ENCODE data around the gene KCNE4. TPM values are rescaled to one million over a fixed set of nuclear protein-coding genes. Genes with fewer than 3 reads are reported as not detected.
A peak's percentile ranks its signal among the peaks of the same experiment; 100 is the strongest.

KCNE4 gene
- total RNA-seq, 1 experiment from 2014 or later, result 2.8 TPM

DNA sequence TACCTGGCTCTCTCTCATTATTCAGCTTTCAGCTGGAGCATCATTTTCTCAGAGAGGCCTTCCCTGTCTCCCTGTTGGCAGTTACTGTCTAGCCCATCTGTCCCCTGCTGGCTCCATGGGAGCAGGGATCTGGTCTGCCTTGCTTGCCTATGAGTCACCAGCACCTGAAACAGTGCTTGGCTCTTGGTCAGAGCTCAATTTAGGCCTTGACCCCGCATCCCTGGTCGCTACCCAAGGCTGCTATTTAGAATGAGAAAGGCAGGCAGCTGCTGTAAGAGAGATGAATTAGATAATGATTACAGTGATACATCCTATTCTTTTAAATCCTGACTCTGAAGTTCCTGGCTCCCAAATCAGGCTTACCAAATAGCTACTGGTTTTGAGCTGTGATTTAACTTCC lies 32.9 kb downstream of the KCNE4 start:
- no peak for DNase-seq (ENCODE audit: low spot score)

DNA sequence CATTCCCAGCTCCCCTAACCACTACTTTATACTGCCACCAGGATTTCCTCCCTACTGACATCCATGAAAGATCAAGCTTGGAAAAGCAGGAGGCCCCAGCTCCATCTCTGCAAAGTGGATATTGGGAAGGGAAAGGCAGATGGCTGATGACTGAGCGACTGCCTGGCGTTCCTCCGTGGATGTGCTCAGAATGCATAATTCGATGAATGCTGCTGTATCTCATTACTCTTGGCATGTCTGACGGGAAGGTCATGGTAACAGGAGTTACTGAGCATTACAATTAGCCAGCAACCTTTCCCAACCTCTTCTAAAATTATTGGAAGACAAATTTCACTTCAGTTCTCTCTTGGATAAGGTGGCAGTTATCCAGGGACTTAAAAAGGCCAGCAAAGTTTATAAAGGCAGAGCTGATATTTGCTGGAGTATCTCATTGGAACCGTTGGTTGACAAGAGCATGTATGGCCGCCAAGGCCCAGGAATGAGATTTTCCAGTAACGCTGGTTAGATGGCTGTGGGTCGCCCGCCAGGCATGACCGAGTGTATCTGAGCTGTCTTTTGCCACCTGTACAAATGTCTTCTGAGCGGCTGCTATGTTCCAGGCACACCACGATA lies 34.5 kb downstream of the KCNE4 start:
- no peak for DNase-seq (ENCODE audit: low spot score)

DNA sequence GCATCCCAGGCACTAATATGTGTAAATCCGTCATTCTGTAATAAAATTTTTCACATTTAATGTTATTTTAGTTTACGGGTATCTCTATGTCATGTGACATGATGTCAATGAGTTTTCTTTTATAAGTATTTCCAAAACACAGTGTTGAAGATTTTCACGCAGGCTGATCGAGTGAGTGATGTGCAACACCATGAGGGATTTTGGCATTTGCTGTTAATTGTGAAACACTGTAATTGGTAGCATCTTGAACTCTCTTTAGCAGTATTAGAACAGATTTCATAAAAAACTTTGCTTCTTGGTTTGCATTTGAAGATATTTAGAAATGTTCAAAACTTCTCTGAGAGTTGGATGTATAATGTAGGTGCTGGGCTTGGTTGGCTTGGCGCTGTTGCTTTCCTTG lies 35.5 kb downstream of the KCNE4 start:
- no peak for DNase-seq (ENCODE audit: low spot score)

DNA sequence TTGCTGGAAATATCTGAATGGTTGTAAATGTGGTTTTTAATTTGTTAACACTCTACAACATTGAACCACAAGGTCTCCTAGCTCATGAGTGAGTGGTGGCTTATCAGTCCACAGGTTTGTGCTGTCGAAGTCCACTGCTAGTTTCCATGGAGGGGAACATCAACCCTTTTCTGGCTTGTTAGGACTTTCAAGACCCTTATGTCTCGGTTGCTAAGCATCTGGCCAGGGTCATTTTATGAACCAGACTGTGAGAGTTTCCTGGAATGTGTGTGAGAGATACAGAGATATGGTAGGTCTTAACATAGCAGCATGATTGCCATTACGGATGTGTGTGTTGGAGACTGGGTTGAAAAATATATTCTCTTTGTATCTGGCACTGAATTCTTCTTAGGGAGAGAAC lies 36.9 kb downstream of the KCNE4 start:
- DNase-seq (ENCODE audit: low spot score), result no peak

DNA sequence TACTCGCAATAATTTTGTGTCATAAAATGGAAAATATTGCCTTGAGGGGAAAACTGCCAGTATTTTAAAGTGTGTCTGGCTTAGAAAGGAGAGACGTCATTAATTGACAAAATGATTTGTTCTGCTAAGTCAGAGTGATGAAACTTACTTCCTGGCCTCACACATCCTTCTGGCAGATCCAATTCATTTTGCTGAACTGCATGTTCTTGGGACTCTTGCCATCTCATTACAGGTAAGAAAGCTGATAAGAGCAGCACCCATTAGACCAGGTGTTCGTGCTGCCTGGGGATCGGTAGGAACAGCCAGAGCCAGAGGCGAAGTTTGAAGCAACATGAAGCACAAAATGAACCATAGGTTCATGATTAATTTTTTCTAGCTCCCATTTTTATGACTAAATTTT lies 38.0 kb downstream of the KCNE4 start:
- no peak for DNase-seq (ENCODE audit: low spot score)

DNA sequence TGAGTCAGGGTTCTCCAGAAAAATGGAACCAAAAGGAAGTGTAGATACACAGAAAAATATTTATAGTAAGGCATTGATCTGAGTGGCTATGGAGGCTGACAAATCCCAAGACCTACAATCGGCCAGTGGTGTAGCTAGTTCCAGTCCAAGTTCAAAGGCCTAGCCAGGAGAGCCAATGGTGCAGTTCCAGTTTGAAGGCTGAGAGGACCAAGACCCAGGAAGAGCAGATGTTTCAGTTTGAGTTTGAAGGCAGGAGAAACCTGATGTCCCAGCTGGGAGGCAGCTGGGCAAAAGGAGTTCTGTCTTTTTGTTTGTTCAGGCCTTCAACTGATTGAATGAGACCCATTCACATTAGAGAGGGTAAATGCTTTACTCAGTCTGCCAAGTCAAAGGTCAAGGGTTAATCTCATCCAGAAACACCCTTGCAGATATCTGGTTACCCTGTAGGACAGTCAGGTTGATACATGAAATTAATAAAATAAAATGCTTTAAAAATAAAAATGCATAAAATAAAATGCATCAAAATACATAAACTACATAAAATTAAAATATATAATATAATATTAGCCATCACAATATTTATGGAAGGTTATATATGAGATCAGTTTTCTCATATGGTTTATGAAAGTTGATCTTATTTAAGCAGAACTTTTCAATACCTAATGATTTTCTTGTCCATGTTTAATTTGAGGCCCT lies 38.7 kb downstream of the KCNE4 start:
- no peak for DNase-seq (ENCODE audit: low spot score)

DNA sequence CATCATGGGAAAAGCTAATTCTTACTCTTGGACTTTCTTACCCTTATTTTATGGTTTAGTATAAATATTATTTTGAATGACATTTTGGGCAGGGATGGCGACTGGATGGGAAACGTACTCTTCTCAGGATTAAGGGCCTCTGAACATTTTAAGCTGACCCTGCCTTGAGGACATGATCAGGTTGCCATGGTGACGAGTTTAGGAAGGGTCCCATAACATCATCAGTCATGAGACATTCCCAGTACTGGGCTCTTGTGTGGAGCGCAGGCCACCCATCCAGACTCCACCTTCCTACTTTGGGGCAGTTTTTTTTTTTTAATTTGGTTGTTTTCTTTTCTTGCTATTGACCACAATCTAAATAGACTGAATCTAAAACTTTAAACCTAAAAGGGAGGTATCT lies 40.7 kb downstream of the KCNE4 start:
- no peak for DNase-seq (ENCODE audit: low spot score)

DNA sequence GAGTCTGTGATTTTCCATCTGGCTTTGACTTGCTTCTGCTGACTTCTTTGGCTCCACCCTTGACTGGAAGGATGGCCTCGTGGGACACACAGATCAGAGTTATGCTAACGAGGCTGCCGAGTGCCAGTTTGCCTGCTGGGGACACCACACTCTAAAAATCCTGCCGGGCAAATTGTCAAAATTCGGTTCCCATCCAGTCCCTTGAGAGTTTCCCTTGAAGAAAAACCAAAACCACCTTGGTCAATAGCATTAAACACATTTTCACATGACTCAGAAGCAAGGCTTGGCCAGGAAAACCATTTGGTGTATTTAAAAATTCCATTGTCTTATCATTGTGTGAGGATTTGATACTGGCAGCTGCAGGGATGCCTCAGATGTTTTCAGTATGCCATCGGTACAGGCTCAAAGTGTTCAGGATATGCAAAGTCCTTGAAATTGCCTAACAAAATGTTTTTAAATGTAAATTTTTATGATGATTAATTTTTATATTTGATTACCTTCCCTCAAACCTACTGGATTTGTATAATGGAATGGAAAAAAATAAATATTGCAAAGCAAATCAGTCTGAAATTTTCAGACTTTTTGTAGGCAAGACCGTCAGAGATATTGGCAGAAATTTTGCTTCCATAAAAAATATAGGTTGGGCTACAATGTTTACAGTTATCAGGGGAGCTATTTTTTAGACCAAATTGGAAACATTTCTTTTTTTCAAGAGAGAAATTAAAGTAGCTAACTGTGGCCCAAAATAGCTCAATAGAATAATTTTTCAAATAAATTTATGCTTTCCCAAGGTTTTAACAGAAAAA lies 41.6 kb downstream of the KCNE4 start:
- DNase-seq (ENCODE audit: low spot score), result peak; percentile 88

DNA sequence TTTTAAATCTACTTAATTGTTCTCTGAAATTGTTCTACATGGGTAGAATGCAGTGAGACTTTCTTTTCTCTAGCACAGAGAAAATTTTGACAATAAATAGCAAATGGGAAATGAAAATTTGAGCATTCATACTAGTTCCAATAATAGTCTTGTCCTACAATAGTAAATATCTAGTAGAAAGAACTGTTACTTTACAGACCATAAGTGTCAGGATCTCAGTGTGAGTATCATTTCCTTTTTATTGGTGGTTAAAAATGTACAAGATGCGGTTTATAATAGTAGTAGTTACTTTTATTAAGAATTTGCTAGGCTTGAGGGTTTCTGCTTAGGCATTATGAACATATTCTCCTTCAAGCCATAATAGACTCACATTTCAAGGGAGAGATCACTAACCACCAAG lies 43.2 kb downstream of the KCNE4 start:
- DNase-seq (ENCODE audit: low spot score), result no peak

DNA sequence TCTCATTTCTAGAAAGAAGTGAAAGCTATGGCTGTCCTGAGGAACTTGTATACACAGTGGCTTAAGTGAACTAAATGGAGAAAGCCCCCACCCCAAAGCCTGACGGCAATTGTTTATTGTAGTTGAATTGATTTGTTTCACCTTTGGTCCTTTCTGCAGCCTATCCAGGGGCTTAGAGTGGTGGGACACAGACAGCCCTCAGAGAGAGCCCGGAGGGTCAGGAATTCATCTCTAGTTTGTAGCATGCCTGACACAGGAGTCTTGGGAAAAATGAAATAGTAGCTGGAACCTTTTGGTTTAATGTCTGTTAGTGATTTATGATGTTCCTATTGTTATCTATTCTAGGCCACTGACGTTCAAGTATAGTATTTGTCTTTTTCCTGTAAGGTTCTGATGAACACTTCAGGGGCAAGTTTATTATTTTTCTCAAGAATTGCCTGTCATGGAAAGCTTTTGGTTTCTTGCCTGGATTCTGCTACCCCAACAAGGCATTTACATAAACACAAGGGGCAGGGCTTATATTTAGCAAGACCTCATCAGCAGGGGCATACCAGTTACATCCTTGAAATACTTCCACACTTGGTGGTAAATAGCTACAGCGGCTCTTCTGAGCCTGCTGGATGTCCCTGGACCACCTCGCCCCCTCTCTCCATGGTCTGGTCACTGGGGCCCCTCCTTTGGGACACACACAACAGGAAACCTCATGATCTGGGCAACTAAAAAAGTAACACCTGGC lies 44.4 kb downstream of the KCNE4 start:
- DNase-seq (ENCODE audit: low spot score), result no peak

DNA sequence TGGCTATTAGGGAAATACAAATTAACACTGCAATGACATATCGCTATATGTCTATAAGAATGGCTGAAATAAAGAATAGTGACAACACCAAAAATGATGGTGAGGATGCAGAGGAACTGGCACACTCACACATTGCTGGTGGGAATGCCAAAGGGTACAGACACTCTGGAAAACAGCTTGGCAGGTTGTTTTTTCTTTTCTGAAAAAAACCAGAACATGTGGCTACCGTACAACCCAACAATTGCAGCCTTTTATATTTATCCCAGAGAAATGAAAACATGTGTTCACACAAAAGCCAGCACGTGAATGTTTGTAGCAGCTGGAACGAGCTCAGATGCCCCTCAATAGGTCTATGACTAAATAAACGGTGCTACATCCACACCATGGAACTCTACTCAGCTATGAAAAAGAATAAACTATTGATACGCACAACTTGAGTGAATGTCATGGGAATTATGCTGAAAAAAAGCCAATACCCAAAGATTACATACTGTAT lies 45.9 kb downstream of the KCNE4 start:
- no peak for DNase-seq (ENCODE audit: low spot score)

DNA sequence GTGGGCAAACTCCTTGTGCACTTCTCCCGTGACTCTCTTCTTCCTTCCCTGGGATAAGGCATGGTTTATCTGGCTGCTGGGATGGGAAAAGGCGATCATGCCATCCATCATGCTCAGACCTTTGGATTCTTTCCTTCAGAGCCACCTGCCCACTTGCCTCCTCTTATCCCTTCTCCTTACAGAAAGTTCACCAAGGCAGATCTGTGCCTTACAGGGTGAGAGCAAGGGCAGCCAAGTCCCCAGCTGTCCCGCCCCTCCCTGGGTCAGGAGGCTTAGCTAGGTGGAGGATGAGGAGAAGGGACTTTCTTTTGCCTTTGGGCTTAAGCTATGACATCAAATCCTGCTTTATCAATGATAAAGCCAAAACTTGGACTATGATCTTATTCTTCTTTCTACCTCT lies 47.6 kb downstream of the KCNE4 start:
- no peak for DNase-seq (ENCODE audit: low spot score)

DNA sequence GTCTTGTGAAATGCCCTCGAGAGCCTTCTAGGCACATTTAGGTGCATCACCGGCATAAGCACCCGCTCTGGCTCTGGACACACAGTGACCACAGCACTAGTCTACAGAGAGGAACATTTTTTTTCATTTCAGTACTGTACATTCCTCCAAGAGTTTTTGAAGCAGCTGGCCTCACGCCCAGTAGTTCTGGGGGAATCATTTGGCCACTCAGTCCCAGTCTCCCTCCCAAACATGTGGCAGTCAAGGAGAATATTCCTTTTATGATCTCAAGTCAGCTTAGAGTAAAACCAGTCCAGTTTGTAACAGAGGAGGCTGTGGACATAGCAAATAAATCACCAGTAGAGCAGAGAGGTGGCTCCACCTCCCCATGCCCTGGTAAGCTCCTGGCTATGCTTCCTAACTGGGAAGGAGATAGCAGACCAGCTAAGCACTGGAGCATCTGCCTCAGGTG lies 48.1 kb downstream of the KCNE4 start:
- no peak for DNase-seq (ENCODE audit: low spot score)

DNA sequence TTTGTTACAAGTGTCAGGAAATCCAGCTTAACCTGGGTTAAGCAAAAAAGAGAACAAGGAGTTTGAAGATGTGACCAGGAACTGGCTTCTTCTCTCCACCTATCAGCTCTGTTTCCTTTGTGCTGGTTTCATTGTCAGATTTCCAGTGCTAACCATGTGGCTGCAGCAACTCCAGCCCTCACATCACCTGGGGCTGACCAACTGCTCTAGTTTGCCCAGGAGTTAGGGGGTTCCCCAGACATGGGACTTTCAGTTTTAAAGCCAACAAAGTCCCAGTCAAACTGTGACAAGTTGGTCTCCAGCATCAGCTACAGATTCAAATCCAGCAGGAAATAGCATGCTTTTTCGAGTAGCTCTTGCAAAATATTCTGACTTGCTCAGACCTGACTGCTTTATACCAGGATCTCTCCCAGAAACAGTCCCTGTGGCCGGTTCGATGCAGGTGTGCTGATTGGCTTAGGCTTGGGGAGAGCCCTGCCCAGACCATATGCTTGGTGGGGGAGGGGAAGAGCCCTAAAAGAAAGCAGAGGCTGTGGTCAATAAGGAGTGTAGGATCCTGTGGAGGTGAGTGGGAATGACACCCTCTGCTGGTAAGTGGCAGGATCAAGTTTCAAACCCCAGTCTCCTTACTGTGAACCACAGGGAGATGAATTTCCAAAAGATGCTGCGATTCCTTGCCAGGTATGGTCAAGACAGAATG lies 49.5 kb downstream of the KCNE4 start:
- peak; percentile 69 for DNase-seq (ENCODE audit: low spot score)

DNA sequence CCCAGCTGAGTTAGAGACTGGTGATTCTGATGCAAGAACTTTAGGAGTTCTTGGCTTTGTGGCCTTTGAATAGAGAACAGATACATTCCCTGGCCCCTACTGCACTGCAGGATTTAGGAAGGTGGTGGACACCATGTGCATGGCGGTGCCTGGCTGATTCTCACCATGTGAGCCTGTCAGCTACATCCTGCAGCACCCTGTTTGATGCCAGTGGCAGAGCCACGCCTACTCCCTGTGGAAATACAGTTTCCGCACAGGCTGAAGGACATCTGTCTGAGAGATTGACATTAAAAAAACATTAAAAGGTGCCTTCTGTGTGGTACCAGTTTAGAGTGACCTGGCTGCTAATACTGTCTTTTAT lies 50.0 kb downstream of the KCNE4 start:
- DNase-seq (ENCODE audit: low spot score), result no peak

DNA sequence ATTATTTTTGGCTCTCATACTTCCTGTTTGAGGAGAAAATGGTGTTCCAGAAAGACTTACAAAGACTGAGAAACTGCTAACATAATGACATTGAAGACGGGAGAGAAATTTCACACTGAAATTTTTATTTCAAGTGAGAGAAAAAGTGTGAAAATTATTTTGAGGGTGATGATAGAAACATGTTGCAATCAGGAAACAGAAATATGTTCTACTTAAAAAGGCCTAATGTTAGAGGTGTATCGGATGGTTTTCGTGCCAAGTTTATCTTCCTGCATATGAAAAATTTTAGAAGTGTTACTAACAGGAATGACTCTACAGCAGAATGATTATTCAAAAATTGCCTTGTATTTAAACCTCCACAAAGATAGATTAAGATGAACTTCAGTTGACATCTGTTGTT lies 50.5 kb downstream of the KCNE4 start:
- DNase-seq (ENCODE audit: low spot score), result no peak

DNA sequence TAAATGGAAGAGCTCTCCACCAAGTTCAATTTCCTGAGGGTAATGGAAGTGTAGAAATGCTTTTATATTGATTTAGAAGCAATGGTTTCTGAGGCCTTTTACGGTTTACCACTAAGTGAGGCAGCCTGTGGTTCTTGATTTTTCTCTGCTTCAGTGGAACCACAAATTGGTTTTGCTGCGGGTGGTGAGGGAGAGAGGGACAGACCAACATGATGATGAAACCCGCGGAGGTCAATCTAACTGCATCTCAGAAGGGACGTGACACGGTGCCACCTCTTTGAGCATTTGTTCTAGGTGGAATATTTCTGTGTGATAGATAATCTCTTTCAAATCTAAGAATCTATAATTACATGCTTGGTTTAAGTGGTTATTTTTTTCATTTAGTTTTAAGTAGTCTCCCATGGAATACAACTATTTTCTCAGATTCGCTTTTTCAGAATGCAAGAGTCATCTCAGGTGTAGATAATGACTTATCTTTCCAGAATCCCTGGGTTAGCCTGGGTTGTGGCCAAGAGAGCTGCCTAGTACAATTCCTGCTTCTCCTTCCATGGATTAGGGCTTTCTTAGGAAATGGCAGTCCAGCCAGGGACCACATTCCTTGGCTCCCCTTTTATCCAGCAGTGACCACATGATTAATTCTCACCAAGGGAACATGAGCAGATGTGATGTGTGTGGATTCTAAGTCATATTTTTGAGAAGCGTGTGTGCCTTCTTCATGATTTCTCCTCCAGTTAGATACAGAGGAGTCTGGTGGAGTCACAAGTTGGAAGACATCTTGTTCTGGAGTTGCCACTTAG lies 52.5 kb downstream of the KCNE4 start:
- DNase-seq (ENCODE audit: low spot score), result no peak

All from H4 (cell line).